Measurements from ENCODE around the gene FAM167B. TPM values are rescaled to one million over a fixed set of nuclear protein-coding genes. Genes with fewer than 3 reads are reported as not detected.

Gene FAM167B
- polyA plus RNA-seq, 5 donors = 4.1 to 7.2 (median 4.4) TPM

Other genes with a start within 250 kb of the FAM167B start
- gene KHDRBS1, start 233.4 kb upstream of the FAM167B start, polyA plus RNA-seq (ENCODE audit: insufficient read depth in 1 of 5, insufficient read length in 5 of 5, low replicate concordance in 1 of 5) = 100 to 1,000 TPM; 193 to 247 (median 218) TPM
- 10 to 100 TPM; 21.1 to 27.2 (median 24.6) TPM for gene TMEM39B, start 174.3 kb upstream of the FAM167B start, polyA plus RNA-seq (ENCODE audit: insufficient read depth in 1 of 5, insufficient read length in 5 of 5, low replicate concordance in 1 of 5)
- gene KPNA6, start 139.2 kb upstream of the FAM167B start, polyA plus RNA-seq (ENCODE audit: insufficient read depth in 1 of 5, insufficient read length in 5 of 5, low replicate concordance in 1 of 5) = 10 to 100 TPM; 28.0 to 39.1 (median 35.5) TPM
- 10 to 100 TPM; 35.6 to 49.1 (median 42.6) TPM for gene TXLNA, start 67.5 kb upstream of the FAM167B start, polyA plus RNA-seq (ENCODE audit: insufficient read depth in 1 of 5, insufficient read length in 5 of 5, low replicate concordance in 1 of 5)
- 10 to 100 TPM; 22.0 to 34.4 (median 25.1) TPM for gene CCDC28B, start 46.6 kb upstream of the FAM167B start, polyA plus RNA-seq (ENCODE audit: insufficient read depth in 1 of 5, insufficient read length in 5 of 5, low replicate concordance in 1 of 5)
- 1 to 10 TPM; 7.2 to 8.7 (median 7.8) TPM for gene IQCC, start 41.6 kb upstream of the FAM167B start, polyA plus RNA-seq (ENCODE audit: insufficient read depth in 1 of 5, insufficient read length in 5 of 5, low replicate concordance in 1 of 5)
- 1 to 10 TPM; 1.6 to 3.4 (median 2.7) TPM for gene DCDC2B, start 38.1 kb upstream of the FAM167B start, polyA plus RNA-seq (ENCODE audit: insufficient read depth in 1 of 5, insufficient read length in 5 of 5, low replicate concordance in 1 of 5)
- gene TMEM234, start 24.9 kb upstream of the FAM167B start, polyA plus RNA-seq (ENCODE audit: insufficient read depth in 1 of 5, insufficient read length in 5 of 5, low replicate concordance in 1 of 5) = 10 to 100 TPM; 19.2 to 24.1 (median 23.0) TPM
- gene EIF3I, start 24.8 kb upstream of the FAM167B start, polyA plus RNA-seq (ENCODE audit: insufficient read depth in 1 of 5, insufficient read length in 5 of 5, low replicate concordance in 1 of 5) = 100 to 1,000 TPM; 164 to 195 (median 171) TPM
- gene LCK, start 4.0 kb downstream of the FAM167B start, polyA plus RNA-seq (ENCODE audit: insufficient read depth in 1 of 5, insufficient read length in 5 of 5, low replicate concordance in 1 of 5) = 1 to 10 TPM in 4 of 5 donors, under 1 TPM in 1; 0.68 to 2.0 (median 1.6) TPM
- 100 to 1,000 TPM; 154 to 182 (median 168) TPM for gene HDAC1, start 44.9 kb downstream of the FAM167B start, polyA plus RNA-seq (ENCODE audit: insufficient read depth in 1 of 5, insufficient read length in 5 of 5, low replicate concordance in 1 of 5)
- 100 to 1,000 TPM; 354 to 502 (median 411) TPM for gene MARCKSL1, start 89.0 kb downstream of the FAM167B start, polyA plus RNA-seq (ENCODE audit: insufficient read depth in 1 of 5, insufficient read length in 5 of 5, low replicate concordance in 1 of 5)
- gene FAM229A, start 115.3 kb downstream of the FAM167B start, polyA plus RNA-seq (ENCODE audit: insufficient read depth in 1 of 5, insufficient read length in 5 of 5, low replicate concordance in 1 of 5) = 10 to 100 TPM in 1 of 5 donors, 1 to 10 TPM in 4; 4.9 to 14.0 (median 7.2) TPM
- gene TSSK3, start 115.3 kb downstream of the FAM167B start, polyA plus RNA-seq (ENCODE audit: insufficient read depth in 1 of 5, insufficient read length in 5 of 5, low replicate concordance in 1 of 5) = 1 to 10 TPM; 3.7 to 6.4 (median 4.8) TPM
- gene BSDC1, start 147.2 kb downstream of the FAM167B start, polyA plus RNA-seq (ENCODE audit: insufficient read depth in 1 of 5, insufficient read length in 5 of 5, low replicate concordance in 1 of 5) = 10 to 100 TPM; 52.1 to 61.2 (median 57.2) TPM
- 1 to 10 TPM in 4 of 5 donors, under 1 TPM in 1; 0.92 to 2.0 (median 1.4) TPM for gene ZBTB8B, start 217.8 kb downstream of the FAM167B start, polyA plus RNA-seq (ENCODE audit: insufficient read depth in 1 of 5, insufficient read length in 5 of 5, low replicate concordance in 1 of 5)

All from right lung (tissue), 5 donors.